ENCODE measurements around the gene GAS7.

Gene GAS7

GRCh38 chr17:9862220-9862619 is 336.2 kb downstream of the GAS7 start:
- in situ Hi-C loops (cut with MboI; ENCODE audit: low pct_unique_long_range_greater_than_20kb, low sequenced_read_pairs, unreplicated experiment): no loop called here
- no peak for TF ChIP-seq CTCF (IDR thresholded peaks at IDR 0.05; ENCODE audit: extremely low read depth, insufficient read depth, missing control alignments)
- DNase-seq (ENCODE audit: low spot score): no peak

- no peak for DNase-seq (ENCODE audit: low spot score)
- in situ Hi-C loops (cut with MboI; ENCODE audit: low pct_unique_long_range_greater_than_20kb, low sequenced_read_pairs, unreplicated experiment): no loop called here
- no peak for TF ChIP-seq CTCF (IDR thresholded peaks at IDR 0.05; ENCODE audit: extremely low read depth, insufficient read depth, missing control alignments)
Measured at GRCh38 chr17:9860851-9861250, 337.6 kb downstream of the GAS7 start.

Measured in GM13977 (cell line).